Measurements from ENCODE around the gene KBTBD12.
"Not testable (repeated sequence)": the region's sequence is repeated elsewhere in the genome, so short reads cannot be mapped to it uniquely, and the experiment has no call there.

Gene KBTBD12

GRCh38 chr3:127915115-127915936, at the start of gene KBTBD12:
Gene KBTBD12, plus strand, starts transcription at chr3:127915232. Its CDS starts 7,830 bp downstream, at chr3:127923062.
- Mint-ChIP-seq H3K27me3 (peaks cover 41% of the 10 kb centered on the region), H3K4me3 (peak within 1 kb of the TSS; percentile 36), H3K27ac (no peak within 1 kb of the TSS), H3K36me3 (ENCODE audit: low read depth) (no peaks in the 10 kb centered on the region), H3K9me3 (peaks cover 4% of the 10 kb centered on the region), H3K4me1 (peaks cover 10% of the 10 kb centered on the region)
- ATAC-seq (no peak), DNase-seq (peak; percentile 13)

GRCh38 chr3:127865941-127866340, 49.1 kb upstream of the KBTBD12 start:
- peak overlapping the region; percentile 74 for H3K27ac Mint-ChIP-seq
- no peaks in the 10 kb centered on the region for H3K9me3 Mint-ChIP-seq
- peaks cover 5% of the 10 kb centered on the region for H3K27me3 Mint-ChIP-seq
- H3K4me1 Mint-ChIP-seq, result peaks cover 28% of the 10 kb centered on the region
- ATAC-seq, result peak; percentile 99
- no peaks in the 10 kb centered on the region for H3K36me3 Mint-ChIP-seq (ENCODE audit: low read depth)
- H3K4me3 Mint-ChIP-seq, result no peak overlapping the region
- DNase-seq, result peak; percentile 26

GRCh38 chr3:127867412-127867811, 47.6 kb upstream of the KBTBD12 start:
- no peak for ATAC-seq
- peaks cover 5% of the 10 kb centered on the region for H3K27me3 Mint-ChIP-seq
- H3K4me1 Mint-ChIP-seq, result peaks cover 28% of the 10 kb centered on the region
- no peak overlapping the region for H3K4me3 Mint-ChIP-seq
- H3K36me3 Mint-ChIP-seq (ENCODE audit: low read depth), result no peaks in the 10 kb centered on the region
- no peak overlapping the region for H3K27ac Mint-ChIP-seq
- no peaks in the 10 kb centered on the region for H3K9me3 Mint-ChIP-seq
- no peak for DNase-seq

- no peak overlapping the region for H3K27ac Mint-ChIP-seq
- no peaks in the 10 kb centered on the region for H3K36me3 Mint-ChIP-seq (ENCODE audit: low read depth)
- H3K4me3 Mint-ChIP-seq, result no peak overlapping the region
- peaks cover 28% of the 10 kb centered on the region for H3K4me1 Mint-ChIP-seq
- H3K9me3 Mint-ChIP-seq, result no peaks in the 10 kb centered on the region
- peaks cover 5% of the 10 kb centered on the region for H3K27me3 Mint-ChIP-seq
- ATAC-seq (no peak), DNase-seq (no peak)
These were observed 47.0 kb upstream of the KBTBD12 start for GRCh38 chr3:127867986-127868385.

- Mint-ChIP-seq H3K4me3 (no peak overlapping the region), H3K27ac (no peak overlapping the region), H3K9me3 (no peaks in the 10 kb centered on the region), H3K27me3 (peaks cover 5% of the 10 kb centered on the region), H3K36me3 (ENCODE audit: low read depth) (no peaks in the 10 kb centered on the region), H3K4me1 (peaks cover 28% of the 10 kb centered on the region)
- no peak for ATAC-seq
- DNase-seq, result no peak
These were observed 44.9 kb upstream of the KBTBD12 start for GRCh38 chr3:127870156-127870555.

GRCh38 chr3:127874097-127874496, 40.9 kb upstream of the KBTBD12 start:
- not testable (repeated sequence) for H3K4me1 Mint-ChIP-seq; H3K4me3 Mint-ChIP-seq; H3K9me3 Mint-ChIP-seq; H3K36me3 Mint-ChIP-seq (ENCODE audit: low read depth); DNase-seq; H3K27me3 Mint-ChIP-seq; ATAC-seq; H3K27ac Mint-ChIP-seq

- H3K27ac Mint-ChIP-seq, result peak overlapping the region; percentile 15
- DNase-seq, result no peak
- no peaks in the 10 kb centered on the region for H3K9me3 Mint-ChIP-seq
- ATAC-seq, result no peak
- H3K27me3 Mint-ChIP-seq, result peaks cover 14% of the 10 kb centered on the region
- H3K36me3 Mint-ChIP-seq (ENCODE audit: low read depth), result no peaks in the 10 kb centered on the region
- H3K4me1 Mint-ChIP-seq, result peaks cover 5% of the 10 kb centered on the region
- no peak overlapping the region for H3K4me3 Mint-ChIP-seq
These were observed 33.4 kb upstream of the KBTBD12 start for GRCh38 chr3:127881586-127881985.

- Mint-ChIP-seq H3K4me1 (peaks cover 5% of the 10 kb centered on the region), H3K27ac (no peak overlapping the region), H3K27me3 (peaks cover 9% of the 10 kb centered on the region), H3K4me3 (no peak overlapping the region), H3K9me3 (no peaks in the 10 kb centered on the region), H3K36me3 (ENCODE audit: low read depth) (no peaks in the 10 kb centered on the region)
- DNase-seq (no peak), ATAC-seq (no peak)
These were observed 31.0 kb upstream of the KBTBD12 start for GRCh38 chr3:127884041-127884440.

- H3K27me3 Mint-ChIP-seq, result peaks cover 3% of the 10 kb centered on the region
- no peak overlapping the region for H3K27ac Mint-ChIP-seq
- peaks cover 5% of the 10 kb centered on the region for H3K36me3 Mint-ChIP-seq (ENCODE audit: low read depth)
- peaks cover 15% of the 10 kb centered on the region for H3K4me1 Mint-ChIP-seq
- peaks cover 12% of the 10 kb centered on the region for H3K9me3 Mint-ChIP-seq
- no peak for DNase-seq
- no peak for ATAC-seq
- no peak overlapping the region for H3K4me3 Mint-ChIP-seq
These were observed 28.6 kb upstream of the KBTBD12 start for GRCh38 chr3:127886231-127886955.

- H3K27ac Mint-ChIP-seq, result no peak overlapping the region
- H3K27me3 Mint-ChIP-seq, result peaks cover 2% of the 10 kb centered on the region
- no peak overlapping the region for H3K4me3 Mint-ChIP-seq
- H3K36me3 Mint-ChIP-seq (ENCODE audit: low read depth), result peaks cover 6% of the 10 kb centered on the region
- H3K4me1 Mint-ChIP-seq, result peaks cover 14% of the 10 kb centered on the region
- DNase-seq (no peak), ATAC-seq (no peak)
- H3K9me3 Mint-ChIP-seq, result peaks cover 14% of the 10 kb centered on the region
These were observed 28.1 kb upstream of the KBTBD12 start for GRCh38 chr3:127886956-127887231.

GRCh38 chr3:127887321-127887720, 27.7 kb upstream of the KBTBD12 start:
- DNase-seq (no peak), ATAC-seq (no peak)
- Mint-ChIP-seq H3K27ac (no peak overlapping the region), H3K4me3 (no peak overlapping the region), H3K27me3 (peaks cover 2% of the 10 kb centered on the region), H3K9me3 (peaks cover 18% of the 10 kb centered on the region), H3K4me1 (peaks cover 14% of the 10 kb centered on the region), H3K36me3 (ENCODE audit: low read depth) (peaks cover 10% of the 10 kb centered on the region)

- no peak for DNase-seq
- Mint-ChIP-seq H3K4me3 (no peak overlapping the region), H3K4me1 (peaks cover 14% of the 10 kb centered on the region), H3K9me3 (peaks cover 21% of the 10 kb centered on the region), H3K36me3 (ENCODE audit: low read depth) (peaks cover 10% of the 10 kb centered on the region), H3K27ac (no peak overlapping the region), H3K27me3 (no peaks in the 10 kb centered on the region)
- no peak for ATAC-seq
These were observed 26.9 kb upstream of the KBTBD12 start for GRCh38 chr3:127888156-127888555.

- Mint-ChIP-seq H3K9me3 (peaks cover 21% of the 10 kb centered on the region), H3K4me1 (peaks cover 14% of the 10 kb centered on the region), H3K27me3 (peaks cover 2% of the 10 kb centered on the region), H3K4me3 (no peak overlapping the region), H3K36me3 (ENCODE audit: low read depth) (peaks cover 10% of the 10 kb centered on the region), H3K27ac (no peak overlapping the region)
- ATAC-seq (peak; percentile 13), DNase-seq (no peak)
These were observed 26.4 kb upstream of the KBTBD12 start for GRCh38 chr3:127888564-127889107.

- DNase-seq (no peak), ATAC-seq (peak; percentile 73)
- H3K4me1 Mint-ChIP-seq, result peaks cover 14% of the 10 kb centered on the region
- no peak overlapping the region for H3K4me3 Mint-ChIP-seq
- H3K9me3 Mint-ChIP-seq, result peaks cover 21% of the 10 kb centered on the region
- H3K27me3 Mint-ChIP-seq, result peaks cover 2% of the 10 kb centered on the region
- peaks cover 10% of the 10 kb centered on the region for H3K36me3 Mint-ChIP-seq (ENCODE audit: low read depth)
- H3K27ac Mint-ChIP-seq, result no peak overlapping the region
These were observed 25.6 kb upstream of the KBTBD12 start for GRCh38 chr3:127889461-127889863.

All from activated naive CD8-positive, alpha-beta T cell treated with anti-CD3 and anti-CD28 coated beads, Interleukin-2, amount 50 U/mL, for 24 hours (primary cell).